H9 (cell line): Measurements from ENCODE around the gene CNNM2. TPM values are rescaled to one million over a fixed set of nuclear protein-coding genes. Genes with fewer than 3 reads are reported as not detected.

Source experiments
- DNase-seq: peaks from one replicate; pipeline ENCODE4 v3.0.0-alpha.2; 2017
- H2AFZ ChIP-seq: one replicate; pipeline ENCODE4 v1.6.1; 2013; ENCODE audit warnings: mild to moderate bottlenecking, low read length, control low read depth, moderate library complexity
- H2AK5ac ChIP-seq: 2 replicates; pipeline ENCODE4 v1.6.1; 2013; ENCODE audit warnings: low read length, control low read depth, mixed read lengths; ENCODE audit not compliant: insufficient read length
- H2BK120ac ChIP-seq: one replicate; pipeline ENCODE4 v1.6.1; 2013; ENCODE audit warnings: low read depth, mild to moderate bottlenecking, low read length, control low read depth, inconsistent platforms; ENCODE audit not compliant: poor library complexity, severe bottlenecking
- H2BK12ac ChIP-seq: 2 replicates; pipeline ENCODE4 v1.6.1; 2013; ENCODE audit warnings: low read length, control low read depth, mixed read lengths, low read depth; ENCODE audit not compliant: insufficient read length
- H2BK15ac ChIP-seq: 2 replicates; pipeline ENCODE4 v1.6.1; 2013; ENCODE audit warnings: low read depth, low read length, control low read depth
- H2BK20ac ChIP-seq: one replicate; pipeline ENCODE4 v1.6.1; 2013; ENCODE audit warnings: low read depth, mild to moderate bottlenecking, low read length, control low read depth, inconsistent platforms; ENCODE audit not compliant: poor library complexity, severe bottlenecking
- H2BK5ac ChIP-seq: 2 replicates; pipeline ENCODE4 v1.6.1; 2013; ENCODE audit warnings: low read length, control low read depth, mixed read lengths; ENCODE audit not compliant: insufficient read length
- H3K14ac ChIP-seq: 2 replicates; pipeline ENCODE4 v1.6.1; 2013; ENCODE audit warnings: low read length, control low read depth; ENCODE audit not compliant: insufficient read depth
- H3K18ac ChIP-seq: 2 replicates; pipeline ENCODE4 v1.6.1; 2013; ENCODE audit warnings: low read depth, mild to moderate bottlenecking, mixed read lengths, low read length, control low read depth; ENCODE audit not compliant: insufficient read length
- H3K23ac ChIP-seq: 2 replicates; pipeline ENCODE4 v1.6.1; 2013; ENCODE audit warnings: low read length, control low read depth, mixed read lengths, low read depth; ENCODE audit not compliant: insufficient read length
- H3K23me2 ChIP-seq: 2 replicates; pipeline ENCODE4 v1.6.1; 2013; ENCODE audit warnings: low read depth, mild to moderate bottlenecking, mixed read lengths, low read length, control low read depth; ENCODE audit not compliant: insufficient read length, poor library complexity, severe bottlenecking
- H3K27ac ChIP-seq: 2 replicates; pipeline ENCODE4 v1.5.1; 2013; ENCODE audit warnings: low read length, control low read depth, mixed read lengths, low read depth; ENCODE audit not compliant: insufficient read length
- H3K27me3 ChIP-seq: 2 replicates; pipeline ENCODE4 v1.6.1; 2013; ENCODE audit warnings: low read length, control low read depth, inconsistent platforms; ENCODE audit not compliant: insufficient read depth
- H3K4ac ChIP-seq: 2 replicates; pipeline ENCODE4 v1.6.1; 2013; ENCODE audit warnings: low read depth, mild to moderate bottlenecking, control low read depth, inconsistent platforms, low read length, moderate library complexity
- H3K4me1 ChIP-seq: 2 replicates; pipeline ENCODE4 v1.6.1; 2013; ENCODE audit warnings: low read length, control low read depth, inconsistent platforms; ENCODE audit not compliant: insufficient read depth
- H3K4me2 ChIP-seq: 2 replicates; pipeline ENCODE4 v1.6.1; 2013; ENCODE audit warnings: low read length, control low read depth, mixed read lengths; ENCODE audit not compliant: insufficient read length, insufficient read depth
- H3K56ac ChIP-seq: 2 replicates; pipeline ENCODE4 v1.6.1; 2013; ENCODE audit warnings: low read depth, mild to moderate bottlenecking, mixed read lengths, low read length, control low read depth; ENCODE audit not compliant: insufficient read length
- H3K79me1 ChIP-seq: 2 replicates; pipeline ENCODE4 v1.6.1; 2013; ENCODE audit warnings: low read depth, mild to moderate bottlenecking, moderate library complexity, low read length, control low read depth, inconsistent platforms; ENCODE audit not compliant: insufficient read depth, poor library complexity, severe bottlenecking
- H3K79me2 ChIP-seq: 2 replicates; pipeline ENCODE4 v1.6.1; 2013; ENCODE audit warnings: low read length, control low read depth, inconsistent platforms; ENCODE audit not compliant: insufficient read depth
- H3K9ac ChIP-seq: 2 replicates; pipeline ENCODE4 v1.6.1; 2013; ENCODE audit warnings: low read length, control low read depth, mixed read lengths; ENCODE audit not compliant: insufficient read length; ENCODE audit errors: extremely low read depth
- H3K9me3 ChIP-seq: one replicate; pipeline ENCODE4 v1.6.1; 2013; ENCODE audit warnings: low read depth, low read length, inconsistent platforms; ENCODE audit not compliant: control insufficient read depth
- H3T11ph ChIP-seq: one replicate; pipeline ENCODE4 v1.6.1; 2013; ENCODE audit warnings: mild to moderate bottlenecking, low read length, control low read depth, inconsistent platforms
- H4K20me1 ChIP-seq: one replicate; pipeline ENCODE4 v1.6.1; 2013; ENCODE audit not compliant: control insufficient read depth, insufficient read length, insufficient read depth
- H4K5ac ChIP-seq: 2 replicates; pipeline ENCODE4 v1.6.1; 2013; ENCODE audit warnings: low read depth, mild to moderate bottlenecking, mixed read lengths, low read length, control low read depth; ENCODE audit not compliant: insufficient read length
- H4K8ac ChIP-seq: replicated peaks from 2 replicates; pipeline ENCODE4 v1.6.1; 2013; ENCODE audit warnings: low read length, control low read depth, mixed read lengths, low read depth; ENCODE audit not compliant: insufficient read length
- H4K91ac ChIP-seq: 2 replicates; pipeline ENCODE4 v1.6.1; 2013; ENCODE audit warnings: low read depth, mild to moderate bottlenecking, moderate library complexity, mixed read lengths, low read length, control low read depth; ENCODE audit not compliant: insufficient read length
- H3K27ac Mint-ChIP-seq, 3 experiments: 2 replicates in 2 of 3; 3 replicates in 1 of 3; pipeline ENCODE4 v1.8.0; 2020 to 2021; ENCODE audit warnings: mixed read lengths in 3 of 3, mild to moderate bottlenecking in 1 of 3, moderate library complexity in 1 of 3
- H3K27me3 Mint-ChIP-seq: 2 replicates; pipeline ENCODE4 v1.8.0; 2021; ENCODE audit warnings: low read depth, mild to moderate bottlenecking, moderate library complexity, mixed read lengths
- H3K36me3 Mint-ChIP-seq, 3 experiments: 2 replicates in 2 of 3; 3 replicates in 1 of 3; pipeline ENCODE4 v1.8.0; 2020 to 2021; ENCODE audit warnings: low read depth in 3 of 3, mixed read lengths in 3 of 3; ENCODE audit not compliant: insufficient read depth in 1 of 3
- H3K4me1 Mint-ChIP-seq, 2 experiments: 2 replicates each; pipeline ENCODE4 v1.8.0; 2020; ENCODE audit warnings: mixed read lengths in 2 of 2
- H3K4me3 Mint-ChIP-seq, 2 experiments: 2 replicates in 1 of 2; 3 replicates in 1 of 2; pipeline ENCODE4 v1.8.0; 2020 to 2021; ENCODE audit warnings: mild to moderate bottlenecking in 2 of 2, mixed read lengths in 2 of 2, moderate library complexity in 1 of 2
- H3K9me3 Mint-ChIP-seq, 2 experiments: 2 replicates in 1 of 2; 3 replicates in 1 of 2; pipeline ENCODE4 v1.8.0; 2020; ENCODE audit warnings: mild to moderate bottlenecking in 2 of 2, mixed read lengths in 2 of 2, moderate library complexity in 1 of 2
- WGBS: extraction: QIAGEN DNeasy Blood & Tissue Kit; methylation state at CpG from one replicate; pipeline ENCODE4 v1.1.7; 2013; ENCODE audit warnings: missing lambda C conversion rate, low lambda C conversion rate, mixed read lengths; ENCODE audit not compliant: insufficient read length; ENCODE audit errors: extremely low coverage; 5-methylcytosine and 5-hydroxymethylcytosine counted together
- total RNA-seq: library from RNA; stranded (reverse); gene quantifications from 2 replicates; pipeline ENCODE4 v1.2.1, GENCODE V29; 2021
- TF ChIP-seq, protein P1 (sequence below): fragments of 200-600 bp; sonication (generic); conservative IDR thresholded peaks from 3 replicates; pipeline ENCODE4 v1.8.0; 2021; ENCODE audit warnings: antibody characterized with exemption, mild to moderate bottlenecking

Gene CNNM2
- total RNA-seq, 1 experiment from 2014 or later = 17.5 TPM

GRCh38 chr10:102962951-102963755, 45.1 kb downstream of the CNNM2 start:
- DNase-seq = no peak
- Histone ChIP-seq H3K56ac (no peak overlapping the region), H2AFZ (no peak overlapping the region), H3T11ph (no peak overlapping the region), H3K23ac (no peak overlapping the region), H3K79me1 (no peaks in the 10 kb centered on the region), H3K4me2 (no peak overlapping the region), H4K8ac (no peak overlapping the region), H4K20me1 (no peaks in the 10 kb centered on the region), H2BK12ac (no peak overlapping the region), H2BK20ac (no peak overlapping the region), H3K4ac (no peak overlapping the region), H3K23me2 (no peaks in the 10 kb centered on the region), H3K79me2 (no peaks in the 10 kb centered on the region), H2BK5ac (no peak overlapping the region), H2BK120ac (no peak overlapping the region), H3K27ac (no peak overlapping the region), H4K91ac (no peak overlapping the region), H3K14ac (no peak overlapping the region), H3K9me3 (no peaks in the 10 kb centered on the region), H3K18ac (no peak overlapping the region), H3K9ac (no peak overlapping the region), H3K4me1 (no peaks in the 10 kb centered on the region), H2AK5ac (no peak overlapping the region), H2BK15ac (no peak overlapping the region), H4K5ac (no peak overlapping the region), H3K27me3 (no peaks in the 10 kb centered on the region)
- H3K9me3 Mint-ChIP-seq = no peaks in the 10 kb centered on the region
- TF ChIP-seq, protein P1, sequence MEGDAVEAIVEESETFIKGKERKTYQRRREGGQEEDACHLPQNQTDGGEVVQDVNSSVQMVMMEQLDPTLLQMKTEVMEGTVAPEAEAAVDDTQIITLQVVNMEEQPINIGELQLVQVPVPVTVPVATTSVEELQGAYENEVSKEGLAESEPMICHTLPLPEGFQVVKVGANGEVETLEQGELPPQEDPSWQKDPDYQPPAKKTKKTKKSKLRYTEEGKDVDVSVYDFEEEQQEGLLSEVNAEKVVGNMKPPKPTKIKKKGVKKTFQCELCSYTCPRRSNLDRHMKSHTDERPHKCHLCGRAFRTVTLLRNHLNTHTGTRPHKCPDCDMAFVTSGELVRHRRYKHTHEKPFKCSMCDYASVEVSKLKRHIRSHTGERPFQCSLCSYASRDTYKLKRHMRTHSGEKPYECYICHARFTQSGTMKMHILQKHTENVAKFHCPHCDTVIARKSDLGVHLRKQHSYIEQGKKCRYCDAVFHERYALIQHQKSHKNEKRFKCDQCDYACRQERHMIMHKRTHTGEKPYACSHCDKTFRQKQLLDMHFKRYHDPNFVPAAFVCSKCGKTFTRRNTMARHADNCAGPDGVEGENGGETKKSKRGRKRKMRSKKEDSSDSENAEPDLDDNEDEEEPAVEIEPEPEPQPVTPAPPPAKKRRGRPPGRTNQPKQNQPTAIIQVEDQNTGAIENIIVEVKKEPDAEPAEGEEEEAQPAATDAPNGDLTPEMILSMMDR = no peak
- no peaks in the 10 kb centered on the region for H3K36me3 Mint-ChIP-seq
- no peaks in the 10 kb centered on the region for H3K4me1 Mint-ChIP-seq
- H3K27me3 Mint-ChIP-seq = no peaks in the 10 kb centered on the region
- WGBS = no CpG with 5 or more reads among the region's 6 CpGs
- H3K27ac Mint-ChIP-seq = no peak overlapping the region
- H3K4me3 Mint-ChIP-seq = no peak overlapping the region
